Astrocyte (in vitro differentiated cells and primary cell): Measurements from ENCODE around the gene GNPDA1.

Source experiments
- CTCF ChIP-seq: IDR thresholded peaks from 2 replicates; pipeline ENCODE4 v1.5.1; 2011; ENCODE audit warnings: low read depth, mild to moderate bottlenecking, inconsistent platforms, low read length, moderate library complexity; ENCODE audit not compliant: insufficient read depth
- EZH2 ChIP-seq: IDR thresholded peaks from 2 replicates; pipeline ENCODE4 v1.6.1; 2012; ENCODE audit warnings: mild to moderate bottlenecking, low read length, inconsistent platforms; ENCODE audit not compliant: insufficient read depth

DNA sequence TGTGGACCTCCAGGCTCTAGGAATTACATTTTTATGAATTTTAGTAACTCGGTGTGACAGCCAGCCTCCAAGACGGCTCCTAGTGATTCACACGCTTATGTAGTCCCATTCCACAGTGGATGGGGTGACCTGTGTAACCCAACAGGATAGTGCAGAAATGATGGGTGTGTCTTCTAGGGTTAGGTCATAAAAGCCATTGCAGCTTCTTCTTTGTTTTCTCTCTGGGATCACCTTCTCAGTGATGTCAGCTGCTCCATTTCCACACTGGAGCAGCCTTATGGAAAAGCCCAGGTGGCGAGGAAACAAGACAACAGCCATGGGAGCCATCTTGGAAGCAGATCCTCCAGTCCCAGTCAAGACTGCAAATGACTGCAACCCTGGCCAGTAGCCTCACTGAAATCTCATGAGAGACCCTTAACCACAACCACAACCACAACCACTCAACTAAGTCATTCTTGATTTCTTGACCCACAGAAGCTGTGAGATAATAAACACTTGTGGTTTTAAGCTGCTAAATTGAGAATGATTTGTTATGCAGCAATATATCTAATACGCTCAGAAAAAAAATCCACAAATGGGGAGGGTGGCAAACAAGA is 5.1 kb upstream of the GNPDA1 start:
- TF ChIP-seq CTCF = no peak
- TF ChIP-seq EZH2 = no peak
